Astrocyte (in vitro differentiated cells and primary cell): ENCODE data around the gene VIPR1. TPM values are rescaled to one million over a fixed set of nuclear protein-coding genes. Genes with fewer than 3 reads are reported as not detected.

Experiments used
- DNase-seq: peaks from one replicate; pipeline ENCODE4 v3.0.0-alpha.2; 2010; ENCODE audit warnings: low read depth
- FAIRE-seq: peaks from 2 replicates; lab custom pipeline; 2011; peaks lifted over from hg19 to GRCh38; lab: Jason Lieb, UNC
- H2AFZ ChIP-seq: 2 replicates; pipeline ENCODE4 v1.6.0; 2012; ENCODE audit warnings: low read depth, low read length, inconsistent platforms
- H3K27ac ChIP-seq: 2 replicates; pipeline ENCODE4 v1.5.1; 2011; ENCODE audit warnings: low read depth, low read length, inconsistent platforms
- H3K27me3 ChIP-seq: 2 replicates; pipeline ENCODE4 v1.6.0; 2011; ENCODE audit warnings: low read length, inconsistent platforms; ENCODE audit not compliant: insufficient read depth
- H3K36me3 ChIP-seq: 2 replicates; pipeline ENCODE4 v1.5.1; 2011; ENCODE audit warnings: low read length, inconsistent platforms; ENCODE audit not compliant: insufficient read depth
- H3K4me1 ChIP-seq: 2 replicates; pipeline ENCODE4 v1.5.1; 2011; ENCODE audit warnings: low read length, inconsistent platforms; ENCODE audit not compliant: insufficient read depth
- H3K4me2 ChIP-seq: 2 replicates; pipeline ENCODE4 v1.6.0; 2012; ENCODE audit warnings: low read length, inconsistent platforms
- H3K4me3 ChIP-seq: 2 replicates; pipeline ENCODE4 v1.5.1; 2011; ENCODE audit warnings: low read depth, mild to moderate bottlenecking, low read length, inconsistent platforms; ENCODE audit not compliant: insufficient read depth
- H3K79me2 ChIP-seq: 2 replicates; pipeline ENCODE4 v1.6.0; 2012; ENCODE audit warnings: mild to moderate bottlenecking, low read length, inconsistent platforms; ENCODE audit not compliant: insufficient read depth
- H3K9ac ChIP-seq: 2 replicates; pipeline ENCODE4 v1.6.0; 2012; ENCODE audit warnings: mild to moderate bottlenecking, low read length, inconsistent platforms
- H3K9me3 ChIP-seq: 2 replicates; pipeline ENCODE4 v1.5.1; 2012; ENCODE audit warnings: low read depth, mild to moderate bottlenecking, low read length, inconsistent platforms; ENCODE audit not compliant: insufficient read depth
- H4K20me1 ChIP-seq: 2 replicates; pipeline ENCODE4 v1.6.0; 2012; ENCODE audit warnings: low read length, inconsistent platforms; ENCODE audit not compliant: insufficient read depth
- H3K27ac Mint-ChIP-seq: one replicate; pipeline ENCODE4 v1.8.0; 2021; ENCODE audit warnings: mild to moderate bottlenecking, mixed read lengths; ENCODE audit not compliant: unreplicated experiment
- H3K27me3 Mint-ChIP-seq: one replicate; pipeline ENCODE4 v1.8.0; 2021; ENCODE audit warnings: low read depth, mixed read lengths; ENCODE audit not compliant: unreplicated experiment
- H3K36me3 Mint-ChIP-seq: one replicate; pipeline ENCODE4 v1.8.0; 2021; ENCODE audit warnings: low read depth, mixed read lengths; ENCODE audit not compliant: unreplicated experiment
- H3K4me1 Mint-ChIP-seq: one replicate; pipeline ENCODE4 v1.8.0; 2021; ENCODE audit warnings: low read depth, mixed read lengths; ENCODE audit not compliant: unreplicated experiment
- H3K4me3 Mint-ChIP-seq: one replicate; pipeline ENCODE4 v1.8.0; 2021; ENCODE audit warnings: mild to moderate bottlenecking, moderate library complexity, mixed read lengths; ENCODE audit not compliant: unreplicated experiment
- H3K9me3 Mint-ChIP-seq: one replicate; pipeline ENCODE4 v1.8.0; 2021; ENCODE audit warnings: mild to moderate bottlenecking, mixed read lengths; ENCODE audit not compliant: unreplicated experiment
- CTCF ChIP-seq: IDR thresholded peaks from 2 replicates; pipeline ENCODE4 v1.5.1; 2011; ENCODE audit warnings: low read depth, mild to moderate bottlenecking, inconsistent platforms, low read length, moderate library complexity; ENCODE audit not compliant: insufficient read depth
- EZH2 ChIP-seq: IDR thresholded peaks from 2 replicates; pipeline ENCODE4 v1.6.1; 2012; ENCODE audit warnings: mild to moderate bottlenecking, low read length, inconsistent platforms; ENCODE audit not compliant: insufficient read depth
- total RNA-seq: library from RNA; stranded (reverse); gene quantifications from 2 replicates; pipeline ENCODE4 v1.2.1, GENCODE V29; 2021

VIPR1 gene
- total RNA-seq, 1 donor from 2014 or later, result 0.68 TPM

GRCh38 chr3:42499478-42499871 lies 3.0 kb upstream of the VIPR1 start:
- no peak overlapping the region for H2AFZ ChIP-seq
- H3K27me3 ChIP-seq, result peaks cover 26% of the 10 kb centered on the region
- H3K36me3 Mint-ChIP-seq, result no peaks in the 10 kb centered on the region
- no peak overlapping the region for H3K4me3 Mint-ChIP-seq
- no peak overlapping the region for H3K27ac Mint-ChIP-seq
- no peak overlapping the region for H3K9ac ChIP-seq
- H3K4me1 Mint-ChIP-seq, result peaks cover 21% of the 10 kb centered on the region
- H4K20me1 ChIP-seq, result no peaks in the 10 kb centered on the region
- H3K79me2 ChIP-seq, result no peaks in the 10 kb centered on the region
- no peak overlapping the region for H3K27ac ChIP-seq
- TF ChIP-seq EZH2 (no peak), CTCF (no peak)
- no peak overlapping the region for H3K4me3 ChIP-seq
- H3K9me3 ChIP-seq, result no peaks in the 10 kb centered on the region
- H3K27me3 Mint-ChIP-seq, result peaks cover 55% of the 10 kb centered on the region
- H3K4me2 ChIP-seq, result no peak overlapping the region
- no peaks in the 10 kb centered on the region for H3K36me3 ChIP-seq
- peaks cover 21% of the 10 kb centered on the region for H3K4me1 ChIP-seq
- peaks cover 3% of the 10 kb centered on the region for H3K9me3 Mint-ChIP-seq
- DNase-seq, result no peak
- FAIRE-seq, result no peak

GRCh38 chr3:42500091-42500490 lies 2.4 kb upstream of the VIPR1 start:
- H3K27me3 ChIP-seq, result peaks cover 26% of the 10 kb centered on the region
- peaks cover 21% of the 10 kb centered on the region for H3K4me1 ChIP-seq
- FAIRE-seq (no peak), DNase-seq (no peak)
- H3K9me3 ChIP-seq, result no peaks in the 10 kb centered on the region
- no peak overlapping the region for H3K4me2 ChIP-seq
- Mint-ChIP-seq H3K27me3 (peaks cover 55% of the 10 kb centered on the region), H3K36me3 (no peaks in the 10 kb centered on the region), H3K27ac (no peak overlapping the region), H3K4me1 (peaks cover 21% of the 10 kb centered on the region), H3K4me3 (no peak overlapping the region), H3K9me3 (peaks cover 3% of the 10 kb centered on the region)
- no peaks in the 10 kb centered on the region for H4K20me1 ChIP-seq
- no peaks in the 10 kb centered on the region for H3K79me2 ChIP-seq
- TF ChIP-seq CTCF (no peak), EZH2 (no peak)
- no peak overlapping the region for H2AFZ ChIP-seq
- no peak overlapping the region for H3K4me3 ChIP-seq
- H3K9ac ChIP-seq, result no peak overlapping the region
- H3K36me3 ChIP-seq, result no peaks in the 10 kb centered on the region
- H3K27ac ChIP-seq, result no peak overlapping the region

GRCh38 chr3:42500909-42501308 lies 1.5 kb upstream of the VIPR1 start:
- Histone ChIP-seq H3K4me1 (peaks cover 21% of the 10 kb centered on the region), H3K9me3 (no peaks in the 10 kb centered on the region), H4K20me1 (no peaks in the 10 kb centered on the region), H3K4me2 (no peak overlapping the region), H3K79me2 (no peaks in the 10 kb centered on the region), H3K27ac (no peak overlapping the region), H3K36me3 (no peaks in the 10 kb centered on the region), H2AFZ (no peak overlapping the region), H3K9ac (no peak overlapping the region), H3K27me3 (peaks cover 26% of the 10 kb centered on the region), H3K4me3 (no peak overlapping the region)
- no peaks in the 10 kb centered on the region for H3K36me3 Mint-ChIP-seq
- no peak overlapping the region for H3K27ac Mint-ChIP-seq
- DNase-seq (no peak), FAIRE-seq (no peak)
- TF ChIP-seq EZH2 (no peak), CTCF (no peak)
- H3K4me1 Mint-ChIP-seq, result peaks cover 21% of the 10 kb centered on the region
- peaks cover 55% of the 10 kb centered on the region for H3K27me3 Mint-ChIP-seq
- H3K9me3 Mint-ChIP-seq, result peaks cover 3% of the 10 kb centered on the region
- peak overlapping the region; percentile 50 for H3K4me3 Mint-ChIP-seq
